ENCODE data around the gene PITX1.
"Not testable (repeated sequence)": the region's sequence is repeated elsewhere in the genome, so short reads cannot be mapped to it uniquely, and the experiment has no call there.

PITX1 gene

DNA sequence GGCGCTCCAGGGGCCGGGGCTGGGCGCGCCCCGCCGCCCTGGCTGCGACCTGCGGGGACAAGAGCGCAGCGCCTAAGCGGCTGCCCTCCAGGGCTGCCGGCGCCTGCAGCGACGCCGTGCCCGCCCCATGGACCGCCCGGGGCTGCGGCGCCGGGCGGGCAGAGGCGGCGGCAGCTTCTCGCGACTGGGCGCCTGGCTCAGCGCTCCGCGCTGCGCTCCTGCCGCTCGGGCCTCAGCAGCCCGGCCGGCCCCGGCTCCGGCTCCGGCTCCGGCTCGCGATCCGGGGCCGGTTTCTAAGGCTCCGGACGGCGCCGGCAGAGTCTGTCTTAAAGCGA lies at the start of gene PITX1:
TSS of gene PITX1 (minus strand) at position 328 of the 335 bp plus-strand sequence. CDS start 347 bp downstream, outside the sequence.
- TF ChIP-seq, protein P1, sequence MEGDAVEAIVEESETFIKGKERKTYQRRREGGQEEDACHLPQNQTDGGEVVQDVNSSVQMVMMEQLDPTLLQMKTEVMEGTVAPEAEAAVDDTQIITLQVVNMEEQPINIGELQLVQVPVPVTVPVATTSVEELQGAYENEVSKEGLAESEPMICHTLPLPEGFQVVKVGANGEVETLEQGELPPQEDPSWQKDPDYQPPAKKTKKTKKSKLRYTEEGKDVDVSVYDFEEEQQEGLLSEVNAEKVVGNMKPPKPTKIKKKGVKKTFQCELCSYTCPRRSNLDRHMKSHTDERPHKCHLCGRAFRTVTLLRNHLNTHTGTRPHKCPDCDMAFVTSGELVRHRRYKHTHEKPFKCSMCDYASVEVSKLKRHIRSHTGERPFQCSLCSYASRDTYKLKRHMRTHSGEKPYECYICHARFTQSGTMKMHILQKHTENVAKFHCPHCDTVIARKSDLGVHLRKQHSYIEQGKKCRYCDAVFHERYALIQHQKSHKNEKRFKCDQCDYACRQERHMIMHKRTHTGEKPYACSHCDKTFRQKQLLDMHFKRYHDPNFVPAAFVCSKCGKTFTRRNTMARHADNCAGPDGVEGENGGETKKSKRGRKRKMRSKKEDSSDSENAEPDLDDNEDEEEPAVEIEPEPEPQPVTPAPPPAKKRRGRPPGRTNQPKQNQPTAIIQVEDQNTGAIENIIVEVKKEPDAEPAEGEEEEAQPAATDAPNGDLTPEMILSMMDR (conservative IDR thresholded peaks at IDR 0.05): no peak
- no peak; the same call in 1 of the 2 replicates for TF ChIP-seq ZFX (IDR thresholded peaks at IDR 0.05)
- peak within 1 kb of the TSS; percentile 93 for H3K27ac ChIP-seq

DNA sequence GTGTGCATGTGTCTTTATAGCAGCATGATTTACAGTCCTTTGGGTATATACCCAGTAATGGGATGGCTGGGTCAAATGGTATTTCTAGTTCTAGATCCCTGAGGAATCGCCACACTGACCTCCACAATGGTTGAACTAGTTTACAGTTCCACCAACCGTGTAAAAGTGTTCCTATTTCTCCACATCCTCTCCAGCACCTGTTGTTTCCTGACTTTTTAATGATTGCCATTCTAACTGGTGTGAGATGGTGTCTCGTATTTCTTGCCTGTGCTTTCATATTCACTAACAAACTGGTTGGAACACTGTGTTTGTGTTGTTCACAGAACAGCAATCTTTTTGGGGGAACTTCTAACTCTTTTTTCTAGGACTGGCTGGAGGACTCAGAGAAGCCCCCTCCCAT lies 49.3 kb upstream of the PITX1 start:
- not testable (repeated sequence) for H3K27ac ChIP-seq

DNA sequence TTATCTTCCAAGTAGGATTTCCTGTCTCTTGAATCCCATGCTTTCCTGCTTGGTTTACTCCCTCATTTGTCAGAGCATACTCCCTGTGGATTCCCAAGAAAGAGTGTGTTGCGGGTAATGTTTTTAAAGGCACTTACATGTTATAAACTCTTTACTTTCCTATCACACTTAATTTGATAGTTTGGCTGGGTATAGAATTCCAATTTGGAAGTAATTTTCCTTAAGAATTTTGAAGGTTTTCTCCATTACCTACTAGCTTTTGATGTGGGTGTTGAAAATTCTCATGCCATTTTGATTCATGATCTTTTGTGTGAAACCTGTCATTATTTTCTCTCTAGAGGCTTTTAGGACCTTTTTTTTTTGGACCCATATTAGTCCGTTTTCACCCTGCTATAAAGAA lies 47.2 kb upstream of the PITX1 start:
- TF ChIP-seq ZFX (IDR thresholded peaks at IDR 0.05): no peak
- TF ChIP-seq, protein P1 (conservative IDR thresholded peaks at IDR 0.05): no peak
- no peak overlapping the region for H3K27ac ChIP-seq

DNA sequence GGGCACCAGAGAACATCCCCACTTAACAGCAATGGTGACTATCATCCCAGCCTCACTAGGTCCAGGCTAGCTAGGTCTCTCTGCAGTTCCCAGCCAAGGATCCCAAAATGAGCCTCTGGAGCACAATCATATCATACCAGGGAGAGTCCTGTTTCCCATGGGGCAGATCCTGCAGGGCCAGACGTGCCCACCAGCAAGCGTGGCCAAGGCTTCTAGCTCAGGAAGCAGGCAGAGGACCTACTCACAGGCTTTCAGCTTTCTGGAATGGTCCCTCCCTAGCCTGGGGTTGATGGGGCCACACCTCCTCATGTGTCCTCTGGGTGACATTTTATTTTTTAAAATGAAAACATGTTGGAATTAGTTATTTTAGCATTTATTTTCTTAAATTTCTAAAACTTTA lies 45.7 kb upstream of the PITX1 start:
- H3K27ac ChIP-seq: no peak overlapping the region
- TF ChIP-seq, protein P1 (conservative IDR thresholded peaks at IDR 0.05): no peak
- no peak for TF ChIP-seq ZFX (IDR thresholded peaks at IDR 0.05)

DNA sequence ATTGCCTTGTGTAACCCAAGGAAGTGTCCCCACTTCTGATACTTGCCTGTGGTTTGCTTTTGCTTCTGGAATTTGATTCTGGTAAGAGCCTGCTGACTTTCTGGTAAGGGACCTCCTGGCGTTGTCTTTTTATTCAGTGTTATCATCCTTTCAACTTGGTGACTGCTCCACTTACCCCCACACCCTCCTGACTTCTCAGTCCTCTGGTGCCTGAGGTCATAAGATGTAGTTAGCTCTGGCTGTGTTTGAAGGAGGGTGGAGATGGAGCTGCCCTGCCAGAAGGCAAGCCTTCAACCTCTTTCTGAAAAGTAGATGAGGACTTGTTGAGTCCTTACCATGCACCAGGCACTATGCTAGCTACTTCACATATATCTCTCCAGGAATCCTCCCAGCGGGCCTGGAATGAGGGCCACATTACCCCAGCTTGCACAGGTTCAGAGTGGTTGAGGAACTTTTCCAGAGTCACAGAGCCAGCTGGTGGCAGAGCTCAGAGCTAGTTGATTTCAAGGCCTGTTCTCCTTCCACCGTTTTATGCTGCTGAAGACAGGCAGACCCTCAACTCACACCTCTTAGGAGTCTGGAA lies 45.2 kb upstream of the PITX1 start:
- no peak overlapping the region for H3K27ac ChIP-seq
- TF ChIP-seq, protein P1 (conservative IDR thresholded peaks at IDR 0.05): no peak

DNA sequence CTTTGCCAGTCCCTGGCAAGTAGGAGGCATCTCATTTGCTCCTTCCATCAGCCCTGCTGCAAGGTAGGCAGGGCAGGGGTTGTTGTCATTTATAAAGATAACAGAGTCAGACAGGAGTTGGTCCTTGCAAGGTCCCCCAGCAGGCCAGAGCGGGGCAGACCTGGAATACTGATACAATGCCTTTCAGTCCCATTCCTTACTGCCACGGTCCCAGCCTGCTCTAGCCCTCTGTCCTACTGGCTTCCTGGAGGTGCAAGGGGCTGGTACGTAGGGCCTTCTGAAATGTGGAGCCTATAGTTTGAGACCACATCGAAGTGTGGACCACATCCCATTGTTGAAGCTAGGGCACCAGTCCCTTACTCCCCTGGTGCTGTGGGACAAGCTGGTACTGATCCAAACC lies 42.8 kb upstream of the PITX1 start:
- no peak overlapping the region for H3K27ac ChIP-seq
- TF ChIP-seq, protein P1 (conservative IDR thresholded peaks at IDR 0.05): no peak
- no peak for TF ChIP-seq ZFX (IDR thresholded peaks at IDR 0.05)

DNA sequence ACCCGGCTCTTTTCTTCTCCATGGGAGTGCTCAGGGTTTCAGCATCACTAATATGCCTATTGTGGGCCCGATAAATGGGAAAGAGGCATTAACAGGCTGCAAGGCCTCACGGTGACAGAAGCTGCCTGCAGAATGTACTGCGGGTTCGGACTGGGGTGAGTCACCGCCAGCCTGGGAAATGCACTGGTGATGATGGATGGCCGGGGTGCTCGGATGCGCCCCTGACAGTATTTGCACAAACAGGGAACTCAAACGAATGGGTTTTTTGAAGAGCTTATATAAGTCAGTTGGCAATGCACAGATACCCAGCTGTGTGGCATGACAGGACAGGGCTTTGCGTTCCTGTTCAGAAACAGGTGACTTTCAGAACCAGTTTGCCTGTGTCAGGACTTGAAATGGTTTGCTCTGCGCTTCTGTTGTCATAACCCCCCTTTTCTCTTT lies 42.0 kb upstream of the PITX1 start:
- H3K27ac ChIP-seq: no peak overlapping the region
- TF ChIP-seq, protein P1 (conservative IDR thresholded peaks at IDR 0.05): no peak
- no peak for TF ChIP-seq ZFX (IDR thresholded peaks at IDR 0.05)

DNA sequence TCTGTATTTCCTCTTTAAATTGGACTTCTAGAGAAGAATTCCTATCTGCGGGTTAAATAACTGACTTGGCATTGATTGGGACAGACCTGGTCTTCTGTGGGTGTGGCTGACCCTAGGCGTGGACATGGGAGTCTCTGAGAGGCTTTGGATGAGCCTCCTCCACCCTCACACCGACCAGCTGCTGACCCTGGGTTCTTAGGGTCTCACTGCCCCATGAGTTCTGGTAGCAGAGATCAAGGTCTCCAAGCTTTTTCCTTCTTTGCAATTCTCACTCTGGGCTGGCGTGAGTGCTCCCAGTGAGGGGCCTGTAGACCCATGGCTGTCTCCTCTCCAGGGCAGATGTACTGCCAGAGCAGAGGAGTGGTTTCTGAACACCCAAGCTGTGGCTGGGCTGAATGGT lies 41.6 kb upstream of the PITX1 start:
- H3K27ac ChIP-seq: no peak overlapping the region
- TF ChIP-seq, protein P1 (conservative IDR thresholded peaks at IDR 0.05): no peak
- no peak for TF ChIP-seq ZFX (IDR thresholded peaks at IDR 0.05)
